HG03066 (cell line): ENCODE results near the gene PPP1R13B.
"Not testable (repeated sequence)": the region's sequence is repeated elsewhere in the genome, so short reads cannot be mapped to it uniquely, and the experiment has no call there.

ENCODE experiments used
- ATAC-seq: cut with Tn5 transposase; IDR thresholded peaks from one replicate; pipeline ENCODE4 v1.9.1; 2021; ENCODE audit warnings: low read depth; ENCODE audit not compliant: unreplicated experiment

PPP1R13B gene

DNA sequence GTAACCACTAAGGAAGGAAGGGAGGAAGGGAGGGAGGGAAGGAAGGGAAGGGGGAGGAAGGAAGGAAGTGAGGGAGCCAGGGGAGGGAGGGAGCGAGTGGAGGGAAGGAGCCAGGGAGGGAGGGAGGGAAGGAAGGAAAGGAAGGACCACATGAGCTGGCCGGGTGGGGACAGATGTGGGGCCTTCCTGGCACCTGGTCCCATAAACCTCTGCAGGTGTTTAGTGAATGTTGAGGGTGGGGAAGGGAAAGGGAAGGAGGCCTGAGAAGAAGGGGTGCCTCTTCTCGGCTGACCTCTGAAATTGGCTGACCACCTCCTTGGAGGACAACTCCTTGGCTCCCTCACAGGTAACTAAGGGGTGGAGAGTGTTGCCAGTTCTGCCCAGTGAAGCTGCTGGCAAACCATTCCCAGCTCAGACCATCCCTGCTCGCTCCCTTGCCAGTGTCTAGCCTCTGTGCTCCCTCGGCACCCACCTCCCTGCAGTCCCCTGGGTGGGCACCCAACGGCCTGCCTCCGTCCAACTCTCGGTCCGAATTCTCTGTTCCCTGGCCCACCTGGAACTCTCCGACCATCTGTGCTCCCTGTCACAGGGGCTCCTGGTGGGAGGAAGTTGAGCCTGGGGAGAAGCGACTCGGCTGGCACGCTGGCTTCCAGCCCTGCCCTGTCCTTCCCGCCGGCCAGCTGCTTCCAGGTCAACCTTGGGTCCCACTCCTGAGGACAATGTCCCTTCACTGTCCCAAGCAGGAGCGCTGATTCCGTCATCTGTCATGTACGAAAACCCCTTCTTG, 12.2 kb upstream of the PPP1R13B start:
- no peak for ATAC-seq

DNA sequence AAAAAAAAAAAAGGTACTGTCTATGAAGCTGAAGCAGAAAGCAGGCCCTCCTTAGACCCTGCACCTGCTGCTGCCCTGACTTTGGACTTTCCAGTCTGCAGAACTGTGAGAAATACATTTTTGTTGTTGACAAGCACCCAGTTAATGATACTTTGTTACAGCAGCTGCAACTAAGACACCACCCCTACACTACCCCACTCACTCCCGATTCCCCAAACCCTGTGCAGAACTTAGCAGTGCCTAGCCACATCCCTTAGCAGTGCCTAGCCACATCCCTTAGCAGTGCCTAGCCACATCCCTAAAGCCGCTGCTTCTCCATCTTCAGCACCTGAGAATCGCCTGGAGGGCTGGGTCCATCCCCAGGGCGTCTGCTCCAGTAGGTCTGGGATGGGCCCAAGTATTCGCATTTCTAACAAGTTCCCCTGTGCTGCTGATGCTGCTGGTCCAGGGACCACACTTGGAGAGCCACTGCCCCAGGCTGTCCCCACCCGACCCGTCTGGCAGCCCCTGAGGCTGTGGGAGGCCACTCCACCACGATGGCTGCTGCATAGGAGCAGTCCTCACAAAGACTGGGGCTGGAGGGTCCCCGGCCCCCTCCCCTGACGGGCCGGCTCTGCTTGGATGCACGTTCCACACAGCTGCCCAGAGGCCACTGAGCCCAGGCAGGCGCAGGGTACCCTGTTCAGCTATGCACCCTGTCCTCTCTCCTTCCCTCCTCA, 10.8 kb upstream of the PPP1R13B start:
- ATAC-seq, result no peak

DNA sequence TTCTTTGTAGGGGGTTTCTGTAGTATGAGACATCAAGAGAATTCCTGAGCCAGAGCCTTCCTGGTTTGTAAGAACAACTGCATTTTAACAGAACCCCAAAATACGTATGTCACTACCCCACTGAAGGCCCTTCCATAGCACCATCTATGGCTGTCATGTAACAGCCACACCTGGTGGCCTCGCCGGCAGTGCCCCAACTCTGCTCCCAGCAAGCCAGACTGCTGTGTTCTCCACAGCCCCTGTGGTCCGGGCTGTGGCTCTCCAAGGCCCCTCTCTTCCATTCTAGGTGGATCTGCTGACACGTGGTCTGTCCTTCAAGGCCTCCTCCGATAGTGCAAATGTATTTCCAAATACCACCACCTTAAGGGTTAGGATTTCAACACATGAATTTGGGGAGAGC, 9.9 kb upstream of the PPP1R13B start:
- ATAC-seq, result no peak

DNA sequence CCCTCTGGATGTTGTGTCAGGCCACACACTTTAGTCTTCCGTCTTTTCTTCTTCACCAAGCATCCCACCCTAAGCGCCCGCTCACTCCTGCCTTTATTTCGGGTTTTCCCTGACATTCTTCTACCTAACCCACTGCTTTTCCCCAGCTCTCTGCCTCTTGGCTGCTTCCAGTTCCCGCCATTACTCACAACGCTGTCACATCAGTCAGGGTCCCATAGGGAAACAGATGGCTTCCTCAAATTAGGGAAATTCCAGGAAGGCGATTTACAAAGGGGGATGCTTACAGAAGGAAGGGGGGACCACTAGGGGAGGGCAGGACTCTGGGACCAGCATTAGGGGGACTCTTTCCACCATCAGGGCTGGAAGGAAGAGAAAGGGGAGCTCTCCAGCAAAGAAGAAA, 9.2 kb upstream of the PPP1R13B start:
- no peak for ATAC-seq

DNA sequence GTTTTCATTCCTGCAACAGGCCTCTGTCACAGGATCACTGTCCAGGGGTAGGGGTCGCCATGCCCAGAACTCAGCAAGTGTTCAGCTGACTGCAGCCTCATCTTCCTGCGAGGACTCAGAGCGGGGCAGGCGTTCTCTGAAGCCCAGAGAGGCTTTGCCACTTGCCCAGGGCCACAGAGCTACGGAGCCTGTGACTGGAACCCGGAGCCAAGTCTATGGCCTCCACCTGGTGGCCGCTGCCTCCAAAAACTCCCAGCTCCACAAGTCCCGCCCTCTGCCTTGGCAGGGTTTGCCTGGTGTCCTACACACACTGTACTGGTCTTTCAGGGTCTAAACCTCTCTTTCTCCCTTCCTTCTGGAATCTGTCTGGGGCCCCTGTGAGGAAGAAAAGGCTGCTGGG, 8.7 kb upstream of the PPP1R13B start:
- ATAC-seq, result no peak

DNA sequence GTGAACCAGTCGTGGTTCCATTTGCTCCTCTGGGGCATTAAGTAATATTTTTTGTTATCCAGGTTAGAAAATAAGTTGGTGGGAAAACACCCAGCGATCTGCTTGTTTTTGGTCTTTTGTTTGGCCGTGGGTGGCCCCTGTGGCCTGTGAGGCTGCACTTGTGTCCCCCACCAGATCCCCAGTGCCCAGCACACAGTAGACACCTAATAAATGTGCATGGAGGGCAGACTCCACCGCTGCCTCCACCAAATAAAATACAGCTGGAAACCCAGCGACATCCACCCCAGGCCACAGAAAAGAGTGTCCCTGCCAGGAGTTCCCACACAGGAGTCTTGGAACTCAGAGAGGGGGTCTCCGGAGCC, 8.3 kb upstream of the PPP1R13B start:
- no peak for ATAC-seq

DNA sequence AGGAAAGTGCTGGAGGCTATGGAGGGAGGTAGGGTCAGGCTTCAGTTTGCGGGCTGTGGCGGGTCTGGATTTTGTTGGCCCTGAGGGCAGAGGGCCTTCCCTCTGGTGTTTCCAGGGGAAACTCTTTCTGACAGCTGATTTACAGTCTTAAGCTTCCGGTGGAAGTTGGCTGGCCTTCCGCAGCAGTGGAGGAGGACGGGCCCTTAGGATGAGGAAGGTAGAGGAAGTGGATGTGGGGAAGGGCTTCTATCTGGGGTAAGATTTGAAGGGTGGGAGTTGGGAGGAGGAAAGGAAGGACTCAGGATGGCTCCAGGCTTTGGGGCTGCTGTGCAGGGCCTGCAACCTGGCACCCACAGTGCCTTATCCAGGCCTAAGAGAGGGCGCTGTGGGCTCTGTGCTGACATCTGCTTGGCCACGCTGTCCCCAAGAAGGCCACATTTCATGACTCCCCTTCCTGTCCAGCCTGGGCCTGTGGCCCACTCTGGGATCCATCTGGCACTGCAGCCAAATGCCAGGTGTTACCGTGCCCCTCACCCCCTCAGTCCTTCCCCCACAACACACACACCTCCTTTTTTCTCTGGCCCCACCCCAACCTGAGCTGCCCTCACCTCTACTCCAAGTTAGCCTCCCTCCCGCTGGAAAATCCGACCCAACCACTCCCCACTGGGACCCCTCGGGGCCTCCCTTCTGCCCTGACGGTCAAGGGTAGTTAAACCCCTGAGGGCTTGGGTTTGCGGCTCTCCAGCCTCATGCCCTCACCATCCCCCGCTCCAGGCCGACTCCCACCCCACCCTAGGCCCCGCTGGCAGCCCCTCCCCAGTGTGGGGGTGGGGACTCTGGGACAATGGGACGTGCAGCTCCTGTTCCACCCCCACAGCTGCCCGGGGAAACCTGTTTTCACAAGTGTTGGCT, 7.7 kb upstream of the PPP1R13B start:
- ATAC-seq, result no peak

DNA sequence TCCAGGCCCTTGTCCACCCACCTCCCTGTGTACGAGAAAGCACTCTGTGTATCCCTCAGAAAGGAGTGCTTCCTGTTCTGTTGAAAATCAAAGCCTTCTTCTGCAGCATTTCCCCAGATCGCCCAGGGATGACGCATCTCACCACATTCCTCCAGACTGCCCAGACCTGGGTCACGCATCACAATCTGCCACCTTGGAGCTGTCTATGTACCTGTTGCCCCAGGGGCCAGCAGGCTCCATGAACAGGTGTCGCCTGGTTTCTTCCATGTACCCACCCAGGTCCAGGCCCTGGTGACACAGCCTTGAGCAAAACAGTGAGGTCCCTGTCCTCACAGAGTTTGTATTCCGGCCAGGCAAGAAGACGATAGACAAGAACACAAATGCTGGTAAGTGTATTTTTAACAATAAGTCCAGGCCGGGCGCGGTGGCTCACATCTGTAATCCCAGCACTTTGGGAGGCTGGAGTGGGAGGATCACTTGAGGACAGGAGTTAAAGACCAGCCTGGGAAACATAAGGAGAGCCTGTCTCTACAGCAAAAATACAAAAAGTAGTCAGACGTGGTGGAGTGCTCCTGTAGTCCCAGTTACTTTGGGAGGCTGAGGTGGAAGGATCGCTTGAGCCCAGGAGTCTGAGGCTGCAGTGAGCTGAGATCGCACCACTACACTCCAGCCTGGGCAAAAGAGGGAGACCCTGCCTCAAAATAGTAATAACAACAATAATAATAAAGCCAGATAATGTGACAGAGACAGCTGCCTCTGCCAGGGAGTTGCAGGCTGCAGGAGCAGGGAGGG, 6.8 kb upstream of the PPP1R13B start:
- ATAC-seq, result no peak

DNA sequence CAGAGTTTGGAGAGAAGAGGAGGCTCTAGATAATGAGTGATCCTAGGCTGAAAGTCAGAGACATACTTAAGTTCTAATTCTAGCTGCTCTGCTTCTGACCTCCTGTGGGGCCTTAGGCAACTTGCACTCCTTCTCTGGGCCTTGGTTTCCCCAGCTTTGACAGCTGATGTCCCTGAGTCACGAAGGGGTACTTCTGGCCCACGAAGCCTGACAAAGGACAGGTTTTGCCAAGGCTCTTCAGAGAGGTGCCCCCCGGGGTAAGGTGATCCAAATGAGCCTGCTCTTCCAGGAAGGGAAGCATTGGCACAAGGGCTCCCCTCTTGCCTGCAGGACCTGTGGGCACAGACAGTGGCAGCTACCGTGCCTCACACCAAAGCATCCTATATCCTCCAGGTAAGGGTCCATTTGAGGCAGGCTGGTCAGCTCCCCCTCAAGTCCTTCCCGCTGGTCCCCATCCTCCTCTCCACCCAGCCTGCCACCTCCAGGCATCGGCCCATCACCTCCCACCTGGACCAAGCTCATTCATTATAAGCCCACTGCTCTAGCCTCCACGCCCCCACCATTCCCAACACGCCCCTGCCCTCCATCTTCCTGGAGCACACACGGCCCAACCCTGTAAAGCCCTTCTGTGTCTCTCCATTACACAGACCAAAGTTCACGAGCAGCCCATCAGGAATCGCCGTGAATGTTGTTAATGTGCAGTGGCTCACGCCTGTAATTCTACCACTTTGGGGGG, 1.9 kb upstream of the PPP1R13B start:
- ATAC-seq, result no peak

DNA sequence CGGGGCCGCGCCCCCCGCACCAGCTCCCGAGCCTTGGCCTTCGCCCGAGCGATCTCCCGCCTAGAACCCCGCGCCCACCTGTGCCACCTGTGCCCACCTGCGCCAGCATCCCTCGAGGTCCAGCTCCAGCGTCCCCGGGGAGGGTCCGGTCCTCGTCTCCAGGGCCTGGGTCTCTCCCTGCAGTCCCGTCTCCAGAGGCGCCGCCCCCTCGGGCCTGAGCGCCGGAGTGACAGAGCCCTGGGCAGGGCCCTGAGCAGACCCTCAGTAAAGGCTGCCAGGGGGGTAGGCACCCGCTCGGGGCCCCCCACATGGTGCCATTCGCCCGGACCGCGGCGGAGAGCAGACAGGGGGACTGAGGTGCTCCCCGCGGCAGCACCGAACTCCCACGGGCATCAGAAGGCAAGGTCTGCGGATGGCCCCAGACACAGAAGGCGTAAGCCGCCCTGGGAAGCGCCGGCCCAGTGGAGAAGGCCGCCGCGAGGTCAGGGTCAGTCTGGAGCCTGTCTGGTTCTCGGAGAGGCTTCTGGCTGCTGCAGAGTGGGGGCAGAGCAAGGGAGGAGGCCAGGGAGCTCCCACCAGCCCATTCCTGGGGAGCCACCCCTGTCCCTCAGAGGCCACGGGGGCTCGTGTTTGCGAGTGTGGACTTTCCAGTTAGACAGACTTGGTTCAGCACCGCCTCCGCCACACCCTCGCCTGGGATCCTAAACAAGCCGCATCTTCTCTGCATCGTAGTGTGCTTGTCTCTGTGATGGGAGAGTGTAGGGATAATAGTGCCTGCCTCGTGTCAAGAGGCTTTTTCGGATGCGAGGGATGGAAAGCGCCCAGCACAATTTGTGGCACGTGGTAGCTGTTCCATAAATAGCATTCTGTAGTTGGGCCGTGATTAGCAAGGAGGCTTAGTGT, 1.1 kb upstream of the PPP1R13B start:
- ATAC-seq, result no peak

DNA sequence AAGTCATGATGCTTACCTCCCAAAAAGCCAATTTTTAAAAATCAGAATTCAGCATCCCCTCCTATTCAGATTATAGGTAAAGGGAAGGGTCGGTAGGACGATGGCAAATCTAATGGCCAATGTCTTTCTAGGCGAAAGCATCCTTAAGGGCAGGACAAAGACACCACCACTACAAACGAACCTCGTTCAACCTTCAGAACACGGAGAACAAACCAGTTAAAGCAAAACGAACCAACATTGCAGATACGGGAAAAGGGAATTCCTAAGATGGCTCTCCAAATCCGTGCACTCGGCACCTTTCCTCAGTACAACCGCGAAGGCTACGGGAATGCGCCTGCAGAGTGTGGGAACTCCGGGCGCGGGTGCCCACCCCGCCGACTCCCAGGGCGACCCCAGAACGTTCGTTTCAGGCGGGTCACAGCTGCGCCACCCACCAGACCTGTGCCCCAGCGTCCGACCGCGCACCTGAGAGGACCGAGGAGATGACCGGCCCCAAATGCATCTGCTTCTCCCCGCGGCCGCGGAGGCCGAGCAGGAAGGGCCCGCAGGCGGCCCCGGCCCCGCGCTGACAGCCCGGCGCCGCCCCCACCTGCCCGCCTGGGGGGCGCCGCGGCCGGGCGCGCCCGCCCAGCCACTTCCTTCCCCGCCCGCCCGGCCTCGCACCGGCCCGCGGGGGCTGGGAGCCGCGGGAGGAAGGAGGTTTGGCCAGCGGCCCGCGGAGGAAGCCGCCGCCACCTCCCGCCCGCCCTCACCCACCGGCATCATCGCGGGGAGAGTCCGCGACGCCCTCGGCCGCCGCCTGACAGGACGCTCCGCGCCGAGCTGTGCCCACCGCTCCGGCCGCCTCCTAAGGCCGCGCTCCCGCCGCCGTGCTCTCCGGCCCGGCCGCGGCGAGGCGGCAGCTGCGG, 578 bp downstream of the PPP1R13B start:
- ATAC-seq, result peak; percentile 36

DNA sequence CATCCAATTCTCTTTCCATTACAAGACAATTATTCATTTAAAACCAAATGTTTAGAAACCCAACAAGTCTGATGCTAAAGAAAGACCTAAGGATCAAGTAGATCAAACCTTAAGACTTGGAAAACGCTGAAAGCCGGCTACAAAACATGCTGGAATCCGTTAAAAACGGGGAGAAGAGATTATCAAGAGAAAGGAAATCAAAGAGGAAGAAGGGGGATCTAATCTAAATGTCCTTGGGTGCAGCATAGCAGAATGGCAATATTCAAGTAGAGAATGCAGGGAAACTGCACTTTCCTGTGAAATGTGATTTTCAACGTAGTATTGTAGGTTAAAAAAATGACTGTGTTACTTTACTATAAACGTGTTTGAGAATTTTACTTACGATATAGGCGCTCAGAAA, 1.3 kb downstream of the PPP1R13B start:
- ATAC-seq, result no peak

DNA sequence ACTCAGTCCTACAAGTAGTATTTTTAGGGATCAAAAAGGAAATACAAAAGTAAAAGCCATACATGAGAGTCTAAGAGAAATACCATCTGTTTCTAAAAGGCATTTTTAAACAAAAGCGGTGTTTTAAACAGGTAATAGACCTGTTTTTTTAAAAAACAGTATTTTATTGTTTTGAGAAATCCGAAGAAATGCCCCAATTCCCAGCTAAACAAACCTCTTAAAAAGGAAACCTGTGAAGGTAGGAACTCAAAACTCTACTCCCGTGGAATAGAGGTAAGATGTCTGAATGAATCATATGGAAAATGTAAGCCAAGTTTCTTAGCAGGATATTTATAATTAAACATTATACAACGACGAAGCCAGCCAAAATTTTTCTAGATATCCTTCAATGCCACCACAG, 2.0 kb downstream of the PPP1R13B start:
- ATAC-seq, result no peak

DNA sequence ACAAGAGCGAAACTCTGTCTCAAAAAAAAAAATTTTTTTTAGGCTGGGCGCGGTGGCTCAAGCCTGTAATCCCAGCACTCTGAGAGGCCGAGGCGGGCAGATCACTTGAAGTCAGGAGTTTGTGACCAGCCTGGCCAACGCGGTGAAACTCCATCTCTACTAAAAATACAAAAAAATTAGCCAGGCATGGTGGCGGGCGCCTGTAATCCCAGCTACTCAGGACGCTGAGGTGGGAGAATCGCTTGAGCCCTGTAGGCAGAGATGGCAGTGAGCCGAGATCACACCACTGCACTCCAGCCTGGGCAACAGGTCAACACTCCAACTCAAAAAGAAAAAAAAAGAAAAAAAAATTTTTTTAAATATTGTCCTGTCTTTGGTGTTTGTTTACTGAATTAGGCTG, 6.1 kb downstream of the PPP1R13B start:
- not testable (repeated sequence) for ATAC-seq

DNA sequence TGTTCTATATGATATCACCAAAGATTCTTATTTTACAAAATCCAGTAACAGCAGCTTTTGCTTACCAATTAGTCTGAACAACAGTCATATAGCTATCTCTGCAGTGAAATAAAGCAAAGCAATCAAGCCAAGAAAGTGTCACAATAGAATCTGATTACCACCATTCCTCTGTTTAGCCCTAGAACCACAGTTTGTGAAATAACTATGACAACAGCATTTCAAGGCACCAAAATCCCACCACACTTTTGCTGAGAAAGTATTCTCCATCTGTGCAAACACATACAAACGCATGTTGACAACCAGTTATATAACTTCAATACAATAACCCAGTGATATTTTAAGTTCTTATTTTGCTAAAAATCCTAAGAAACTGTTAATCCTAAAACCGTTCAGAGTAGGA, 7.4 kb downstream of the PPP1R13B start:
- ATAC-seq, result no peak

DNA sequence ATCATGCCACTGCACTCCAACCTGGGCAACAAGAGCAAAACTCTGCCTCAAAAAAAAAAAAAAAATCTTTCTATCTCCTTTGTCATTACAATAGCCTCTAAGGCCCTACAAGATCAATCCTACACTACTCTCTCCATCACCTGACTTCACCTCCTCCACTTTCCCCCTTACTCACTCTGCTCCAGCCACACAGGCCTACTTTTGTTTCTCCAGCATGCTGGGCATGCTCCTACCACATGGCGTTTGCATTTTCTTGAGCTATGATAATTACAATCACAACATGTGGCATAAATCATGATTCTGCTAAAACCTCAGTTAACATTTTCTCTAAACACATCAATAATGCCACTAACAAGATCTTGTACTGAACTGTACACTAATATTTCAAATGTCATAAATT, 7.8 kb downstream of the PPP1R13B start:
- no peak for ATAC-seq

DNA sequence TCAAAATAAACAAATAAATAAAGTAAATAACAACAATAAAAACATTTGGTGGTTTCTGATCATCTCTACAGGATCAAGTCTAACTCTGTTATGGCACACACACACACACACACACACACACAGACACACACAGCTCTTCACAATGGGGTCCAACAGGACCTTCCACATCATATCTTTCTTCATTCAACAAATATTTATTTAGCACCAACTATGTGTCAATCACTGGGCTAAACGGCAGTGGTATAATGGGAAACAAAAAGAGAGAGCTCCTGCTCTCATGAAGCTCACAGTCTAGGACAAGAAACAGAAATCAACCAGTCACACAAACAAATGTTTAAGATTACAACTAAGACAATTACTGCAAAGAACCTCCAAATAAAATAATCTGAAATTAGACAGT, 9.3 kb downstream of the PPP1R13B start:
- ATAC-seq, result no peak
